CD4-positive, alpha-beta T cell treated with Interleukin-21 for 1 hour (primary cell): Measurements from ENCODE around the gene ZSWIM6.

Experiments used
- DNase-seq: peaks from one replicate; pipeline ENCODE4 v3.0.0-alpha.2; 2020

The ZSWIM6 gene

DNA sequence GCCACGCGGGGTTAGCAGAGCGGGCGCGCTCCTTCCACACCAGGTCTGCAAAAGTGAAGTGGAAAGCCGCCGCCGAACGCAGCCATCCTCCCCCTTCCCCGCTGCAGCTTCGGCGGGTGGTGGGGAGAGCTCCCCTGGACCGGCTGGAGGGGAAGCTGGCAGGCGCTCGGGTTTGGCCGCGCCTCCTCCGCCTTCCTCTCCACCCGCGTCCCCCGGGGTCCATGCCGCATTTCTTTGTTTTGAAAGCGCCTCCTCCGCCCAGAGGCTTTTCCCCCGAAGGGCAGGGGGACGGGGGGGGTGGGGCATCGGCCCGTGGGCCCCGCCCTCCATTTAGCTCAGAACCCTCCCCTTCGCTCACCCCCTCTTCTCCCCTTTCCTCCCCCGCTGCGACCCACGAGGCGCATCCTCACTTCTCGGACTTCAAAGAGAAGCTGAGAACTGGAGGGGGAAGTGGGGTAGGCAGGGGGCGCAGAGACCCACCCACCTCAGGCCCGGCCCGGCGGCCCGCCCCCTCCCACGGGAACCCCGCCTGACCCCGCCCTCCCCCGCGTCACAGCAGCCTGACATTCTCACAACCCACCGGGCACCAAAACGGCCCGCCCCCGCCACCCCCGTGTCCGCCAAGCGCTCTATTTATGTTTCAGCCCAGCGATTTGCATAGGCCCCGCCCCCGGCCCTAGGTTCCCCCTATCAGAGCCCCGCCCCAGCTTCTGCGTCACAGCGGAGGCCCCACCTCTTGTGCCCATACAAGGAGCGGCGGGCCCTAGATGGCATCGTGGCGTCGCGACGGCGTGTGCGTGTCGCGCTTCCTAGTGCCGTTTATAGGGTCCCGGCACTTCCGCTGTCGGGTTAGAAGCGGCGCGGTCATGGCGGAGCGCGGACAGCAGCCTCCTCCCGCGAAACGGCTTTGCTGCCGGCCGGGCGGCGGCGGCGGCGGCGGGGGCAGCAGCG lies at the start of gene ZSWIM6:
Gene ZSWIM6, plus strand, starts transcription at position 852 of the 951 bp plus-strand sequence. Its CDS starts 15 bp downstream, at position 867.
- DNase-seq: peak; percentile 99

DNA sequence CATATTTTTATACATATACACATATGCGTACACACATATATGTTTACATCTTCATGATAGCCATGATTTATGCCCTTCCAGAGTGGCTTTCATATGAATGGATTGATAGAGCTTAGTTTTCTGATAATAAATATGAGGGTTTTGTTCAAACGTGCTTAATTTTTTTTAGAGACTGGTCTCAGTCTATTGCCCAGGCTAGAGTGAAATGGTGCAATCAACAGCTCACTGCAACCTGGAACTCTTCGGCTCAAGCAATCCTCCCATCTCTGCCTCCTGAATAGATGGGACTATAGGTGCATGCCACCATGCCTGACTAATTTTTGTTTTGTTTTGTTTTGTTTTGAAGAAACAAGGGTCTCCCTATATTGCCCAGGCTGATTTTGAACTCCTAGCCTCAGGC lies 48.6 kb upstream of the ZSWIM6 start:
- no peak for DNase-seq

DNA sequence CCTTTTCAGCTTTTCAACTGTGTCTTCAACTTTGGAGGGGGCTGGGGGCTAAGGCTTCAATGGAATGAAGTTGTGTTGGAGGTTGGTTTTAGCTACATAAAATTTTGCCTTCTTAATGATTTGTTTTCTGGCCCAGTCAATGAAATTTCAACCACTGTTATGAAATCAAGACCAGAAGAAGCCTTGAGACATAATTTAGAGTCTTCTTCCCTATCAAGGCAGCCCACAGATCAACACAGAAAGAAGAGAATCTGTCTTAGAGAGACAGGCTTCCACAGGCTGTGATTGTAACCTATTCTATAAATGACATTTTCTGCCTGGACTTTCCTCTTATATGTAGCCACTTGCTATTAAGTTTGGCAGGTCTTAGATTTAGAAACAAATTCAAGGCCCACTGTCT lies 46.5 kb upstream of the ZSWIM6 start:
- DNase-seq: no peak

DNA sequence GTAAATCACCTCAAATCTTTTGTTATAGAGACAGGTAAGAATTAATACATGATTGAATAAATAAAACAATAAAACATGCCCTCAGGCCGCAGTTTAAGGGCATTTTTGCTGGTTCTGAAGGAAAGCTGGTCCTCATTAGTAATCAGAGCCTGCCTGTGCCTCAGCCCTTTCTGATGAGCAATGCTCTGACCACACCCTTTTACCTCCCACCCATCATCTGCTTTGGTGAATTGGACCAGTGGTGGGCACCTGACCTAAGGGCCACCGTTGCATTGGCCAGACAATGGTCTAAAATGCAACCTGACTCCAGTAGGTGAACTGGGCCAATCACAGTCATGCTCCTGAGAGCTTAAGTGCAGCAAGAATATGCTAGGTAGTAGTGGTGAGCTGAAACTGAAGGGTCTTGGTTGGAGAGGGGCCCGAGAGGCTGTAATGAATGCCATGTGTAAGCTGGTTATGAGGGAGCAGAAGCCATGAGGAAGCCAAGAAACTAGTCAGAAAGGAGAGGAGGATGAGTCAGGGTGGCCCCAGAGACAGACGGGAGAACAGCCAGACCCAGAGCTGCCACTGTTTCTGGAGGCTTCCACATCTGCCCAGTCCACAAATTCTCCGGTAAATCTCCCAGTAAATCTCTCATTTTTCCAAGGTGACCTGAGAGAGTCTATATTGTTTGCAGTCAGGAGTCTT lies 45.5 kb upstream of the ZSWIM6 start:
- DNase-seq: no peak

DNA sequence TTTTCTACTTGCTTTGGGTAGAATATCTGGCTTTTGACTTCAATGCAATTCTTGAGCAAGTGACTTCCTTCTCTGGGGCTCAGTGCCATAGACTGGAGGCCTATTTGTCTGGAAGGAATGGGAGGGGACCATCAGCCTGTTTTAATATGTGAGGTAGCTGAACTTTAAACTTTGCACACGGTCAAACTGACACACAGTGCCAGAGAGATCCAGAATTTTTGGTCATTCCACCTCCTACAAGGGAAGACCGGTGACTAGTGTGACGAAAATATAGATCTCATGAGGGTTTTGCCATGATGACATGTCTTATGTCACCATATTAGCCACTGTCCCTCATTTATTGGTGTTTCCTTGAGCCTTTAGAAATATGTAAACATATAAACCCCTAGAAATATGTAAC lies 44.6 kb upstream of the ZSWIM6 start:
- DNase-seq: no peak

DNA sequence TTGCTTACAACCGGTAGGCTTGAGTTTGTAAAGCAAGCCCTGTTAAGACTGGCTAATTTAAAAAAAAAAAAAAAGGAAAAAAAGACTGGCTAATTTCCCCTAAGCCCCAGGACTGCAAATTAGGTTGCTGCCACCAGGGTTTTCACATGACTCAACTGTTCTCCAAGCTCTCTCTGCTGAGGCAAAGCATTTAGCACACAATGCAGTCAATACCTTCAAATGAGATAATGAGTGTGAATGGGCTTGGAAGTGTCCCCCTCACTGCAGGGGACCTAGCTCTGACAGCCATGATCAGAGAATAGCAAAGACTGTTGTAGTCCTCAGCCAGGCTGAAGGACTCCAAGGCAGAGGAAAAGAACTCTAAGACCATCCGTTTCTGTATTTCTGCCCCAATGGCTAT lies 42.8 kb upstream of the ZSWIM6 start:
- DNase-seq: no peak

DNA sequence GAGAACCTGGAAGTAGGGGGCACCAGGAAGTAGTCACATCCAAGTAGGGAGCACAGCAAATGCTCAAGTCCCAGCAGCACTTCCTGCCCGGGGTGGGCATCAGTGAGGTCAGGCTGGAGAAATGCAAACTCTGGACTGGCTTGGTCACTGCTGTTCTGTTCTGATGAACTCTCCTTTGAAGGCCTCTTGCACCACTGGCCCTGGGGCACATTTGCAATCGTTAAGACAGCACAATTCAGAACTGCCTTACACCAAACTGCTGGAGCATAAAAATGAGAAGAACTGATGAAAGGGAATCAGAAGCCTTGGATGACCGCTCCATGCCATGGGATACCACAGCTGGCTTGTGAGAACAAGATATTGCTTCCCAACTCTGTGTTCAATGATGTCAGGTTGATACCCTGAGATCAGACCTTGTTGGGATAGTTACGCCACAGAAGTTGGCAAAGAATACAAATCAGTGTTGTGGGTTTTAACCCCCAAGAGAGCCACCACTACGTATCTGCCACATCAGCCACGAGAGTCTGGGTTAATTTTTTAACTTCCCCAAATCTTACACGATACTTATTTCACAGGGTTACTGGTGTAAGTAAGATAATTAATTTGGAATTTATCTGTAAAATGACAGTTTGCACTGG lies 42.3 kb upstream of the ZSWIM6 start:
- no peak for DNase-seq

DNA sequence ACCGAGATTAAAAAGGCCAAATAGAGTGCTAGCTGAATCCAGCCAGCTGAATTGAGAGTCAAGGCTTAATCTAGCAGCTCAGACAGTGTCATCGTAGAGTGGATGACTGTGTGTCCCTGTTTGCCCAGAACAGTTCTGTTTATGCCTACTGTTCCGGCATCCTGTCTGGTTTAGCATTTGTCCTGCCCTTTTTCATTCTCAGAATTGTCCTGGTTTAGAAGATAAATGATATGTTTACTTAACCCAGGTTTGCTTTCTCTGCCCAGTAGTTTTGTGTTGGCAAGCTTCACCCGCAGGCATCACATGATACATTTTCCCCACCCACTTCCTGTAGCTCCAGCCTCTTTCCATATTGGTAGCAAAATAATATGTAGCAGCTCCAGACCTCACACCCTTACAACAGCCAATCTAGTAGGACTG lies 41.3 kb upstream of the ZSWIM6 start:
- no peak for DNase-seq

DNA sequence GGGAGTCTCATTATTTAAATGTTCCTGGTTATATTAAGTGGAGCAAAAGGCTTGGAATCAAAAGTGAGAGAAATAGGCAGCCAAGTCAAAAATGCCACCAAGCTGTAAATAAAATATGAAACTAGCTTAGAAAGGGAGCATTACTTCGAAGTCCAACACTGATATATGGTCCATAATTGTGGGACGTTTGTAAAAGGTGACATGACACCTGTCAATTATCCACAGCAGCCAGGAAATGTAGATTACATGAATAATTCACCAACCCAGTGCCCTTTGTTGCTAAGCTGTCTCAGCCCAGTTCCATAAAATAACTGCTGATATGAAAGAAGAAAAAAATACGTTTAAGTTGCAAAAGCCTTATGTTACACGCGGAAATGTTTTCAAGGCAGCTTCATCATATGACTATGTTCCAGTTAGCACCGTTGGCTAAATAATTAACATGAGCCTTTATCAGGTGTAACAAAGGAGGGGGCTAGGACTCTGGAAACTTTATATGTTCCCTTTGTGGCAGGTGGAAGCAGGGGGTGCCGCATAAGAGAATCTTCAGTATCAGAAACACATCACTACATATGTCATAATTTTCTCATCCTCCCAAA lies 39.9 kb upstream of the ZSWIM6 start:
- no peak for DNase-seq

DNA sequence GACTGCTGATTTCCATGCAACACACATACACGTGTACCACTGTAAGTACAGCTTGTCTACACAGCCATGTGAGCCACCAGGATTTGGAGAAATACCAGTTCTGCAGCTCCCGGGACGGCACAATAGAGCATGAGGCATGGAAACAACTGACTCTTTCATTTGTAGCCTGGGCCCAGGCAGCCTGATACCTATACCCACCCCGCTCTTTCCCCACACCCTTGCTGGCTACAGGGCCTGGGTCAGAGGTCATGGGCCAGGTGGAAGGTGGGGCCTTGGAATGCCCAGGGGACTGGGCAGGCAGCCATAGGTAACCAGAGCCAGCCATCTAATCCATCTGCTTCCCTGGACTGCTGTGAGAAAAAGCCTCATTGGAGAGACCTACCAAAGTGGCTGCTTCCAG lies 39.0 kb upstream of the ZSWIM6 start:
- DNase-seq: no peak

DNA sequence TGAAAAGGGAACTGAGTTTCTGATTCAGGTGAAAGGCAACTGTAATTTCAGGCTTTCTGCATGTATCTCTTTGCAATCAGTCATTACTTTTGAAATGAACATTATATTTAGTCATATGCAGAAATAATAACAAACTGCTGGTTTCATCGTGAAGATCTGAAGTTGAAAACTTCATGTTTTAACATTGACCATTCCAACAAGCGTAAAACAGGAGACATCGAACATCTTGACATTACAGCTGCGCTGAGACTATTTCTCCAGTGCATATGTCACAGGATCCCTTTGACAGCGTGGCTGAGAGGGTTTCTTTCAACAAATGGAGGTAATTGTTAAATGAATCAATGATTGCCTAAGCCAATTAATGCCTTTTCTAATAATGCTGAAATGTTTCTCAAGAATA lies 38.2 kb upstream of the ZSWIM6 start:
- no peak for DNase-seq

DNA sequence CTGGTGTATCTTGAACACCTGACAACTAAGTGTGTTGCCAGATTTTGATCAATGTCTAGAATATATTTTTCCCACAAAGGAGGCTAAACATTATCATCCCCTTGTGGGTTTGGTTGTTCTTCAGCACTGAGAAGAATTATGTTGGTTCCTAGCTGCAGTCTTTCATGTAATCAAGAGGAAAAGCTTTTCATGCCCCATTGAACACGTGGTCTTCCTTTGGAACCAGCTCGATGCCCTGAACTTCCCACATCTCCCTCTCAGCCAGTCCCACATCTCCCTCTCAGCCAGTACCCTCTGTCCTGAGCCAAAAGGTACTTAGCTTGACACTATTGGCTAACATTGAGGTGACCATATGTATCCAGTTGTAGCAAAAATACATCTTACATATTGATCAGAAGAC lies 36.7 kb upstream of the ZSWIM6 start:
- no peak for DNase-seq

DNA sequence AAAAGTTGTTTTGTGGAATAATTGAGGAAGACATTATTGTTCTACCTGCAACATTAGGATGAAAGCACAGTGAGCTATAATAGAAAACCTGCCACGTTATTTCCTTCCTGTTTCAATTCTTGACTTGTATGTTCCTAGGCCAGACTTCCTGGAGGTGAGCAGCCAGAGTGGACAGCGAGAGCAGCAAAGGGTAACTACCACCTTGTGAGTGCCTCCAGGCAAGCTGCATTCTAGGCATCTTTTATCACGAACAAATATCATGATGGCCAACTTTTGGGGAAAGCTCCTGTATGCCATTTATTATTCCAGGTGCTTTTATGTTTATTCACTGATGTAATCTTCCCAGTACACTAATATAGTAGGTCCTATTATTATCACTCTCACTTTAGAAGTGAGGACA lies 34.0 kb upstream of the ZSWIM6 start:
- no peak for DNase-seq

DNA sequence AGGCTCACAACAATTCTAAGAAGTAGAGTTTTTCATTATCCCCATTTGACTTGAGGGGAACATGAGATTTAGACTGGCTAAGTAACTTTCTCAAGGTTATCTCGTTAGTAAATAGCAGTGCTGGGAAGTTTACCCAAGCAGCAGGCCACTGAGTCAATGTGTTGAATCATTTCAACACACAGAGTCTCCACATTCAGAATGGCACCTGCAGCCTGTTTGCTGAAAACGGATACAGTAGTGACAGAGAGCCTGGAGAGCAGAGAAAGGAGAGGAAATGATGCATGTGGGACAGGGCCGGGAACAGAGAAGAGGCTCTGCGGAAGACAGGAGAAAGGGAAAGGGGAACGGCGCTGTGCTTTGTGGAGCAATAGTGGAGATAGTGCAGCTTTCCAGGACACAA lies 33.5 kb upstream of the ZSWIM6 start:
- DNase-seq: no peak

DNA sequence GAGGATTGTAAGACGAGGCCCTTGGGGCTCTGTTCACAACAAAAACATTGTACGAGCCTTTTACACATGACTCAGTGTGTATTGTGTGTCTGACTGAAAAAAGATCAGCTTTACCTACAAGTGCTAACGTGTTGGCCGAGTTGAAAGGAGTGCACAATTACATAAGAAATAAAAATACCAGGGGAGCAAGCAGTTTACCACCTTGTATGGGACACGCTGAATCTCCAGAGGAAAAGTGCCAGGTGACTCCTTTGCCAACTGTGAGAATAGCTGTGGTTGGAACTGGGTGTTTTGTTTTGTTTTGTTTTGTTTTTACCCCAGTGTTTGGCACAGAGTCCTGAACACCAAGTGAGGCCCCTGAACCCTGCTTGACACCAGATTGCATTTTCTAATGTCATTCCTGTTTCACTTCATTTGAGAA lies 32.8 kb upstream of the ZSWIM6 start:
- no peak for DNase-seq

DNA sequence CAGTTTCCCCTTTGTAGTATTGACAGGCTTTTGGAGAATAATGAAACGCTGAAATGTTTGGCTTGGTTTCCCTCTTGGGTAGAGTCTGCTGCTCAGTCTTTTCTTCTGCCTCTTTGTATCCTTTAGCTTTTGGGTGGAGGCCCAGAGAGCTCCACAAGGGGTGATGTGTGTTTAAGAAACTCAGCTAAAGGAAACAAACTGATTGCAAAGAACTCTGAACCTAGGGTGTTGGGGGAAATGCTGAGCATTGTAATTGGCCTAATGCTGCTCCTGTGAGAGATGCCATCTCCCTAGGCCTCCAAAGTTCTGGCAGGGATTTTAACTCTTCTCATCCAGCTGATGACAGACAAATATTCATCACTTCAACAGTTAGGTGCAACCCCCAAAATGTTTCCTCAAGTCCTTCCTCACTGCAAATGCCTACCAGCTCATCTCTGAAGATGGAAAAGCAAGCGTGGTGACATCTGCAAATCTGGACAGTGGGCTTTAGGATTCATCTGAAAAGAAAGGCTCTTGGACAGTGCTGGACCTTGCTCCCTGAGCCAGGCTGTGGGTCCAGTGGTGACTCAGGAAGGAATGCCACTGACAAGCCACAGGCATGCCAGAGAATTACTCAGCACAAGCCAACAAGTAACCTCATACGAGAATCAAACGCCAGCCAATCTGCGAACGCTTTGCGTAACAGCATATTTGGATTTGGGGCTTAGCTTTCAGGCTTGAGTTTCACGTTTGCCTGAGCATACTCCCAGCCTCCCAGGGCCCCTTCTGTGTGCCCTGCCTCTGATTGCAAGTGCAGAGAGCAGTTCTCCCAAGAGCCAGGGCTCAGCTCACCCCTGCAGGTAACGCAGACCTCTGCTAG lies 30.5 kb upstream of the ZSWIM6 start:
- DNase-seq: no peak

DNA sequence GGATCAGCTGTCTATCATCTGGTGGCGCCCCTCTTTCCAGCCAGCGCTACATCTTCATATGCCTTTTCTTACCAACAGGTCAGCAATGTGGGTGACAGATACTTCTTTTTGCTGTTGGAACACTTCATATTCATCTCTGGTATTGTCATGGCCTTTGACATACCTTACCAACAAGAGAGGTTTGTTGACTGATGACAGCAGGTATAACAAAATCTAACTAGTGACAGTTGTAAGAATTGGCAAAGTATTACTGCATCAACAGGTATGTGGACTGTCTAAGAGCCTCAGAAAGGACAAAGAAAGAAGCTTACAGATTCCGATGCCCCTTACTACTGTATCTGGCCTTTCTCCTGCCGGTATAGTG lies 29.9 kb upstream of the ZSWIM6 start:
- DNase-seq: no peak

DNA sequence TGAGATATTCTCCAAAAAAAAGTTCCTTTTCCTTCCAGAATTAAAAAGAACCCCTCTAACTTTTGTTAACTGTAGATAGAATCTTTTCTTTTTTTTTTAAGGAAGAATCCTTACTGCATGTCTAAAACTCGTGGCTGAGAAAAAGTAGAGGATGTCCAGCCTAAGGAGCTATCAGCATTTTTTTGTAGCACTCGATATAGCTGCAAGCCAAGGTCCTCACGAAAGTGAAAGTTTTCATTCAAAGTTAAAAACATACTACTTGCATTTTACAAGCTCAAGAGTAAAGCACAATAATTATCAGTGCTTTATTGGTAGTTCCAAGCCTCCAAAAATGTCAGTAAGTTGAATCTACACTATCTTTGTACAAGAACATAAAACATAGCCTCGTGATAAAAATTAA lies 28.7 kb upstream of the ZSWIM6 start:
- no peak for DNase-seq

DNA sequence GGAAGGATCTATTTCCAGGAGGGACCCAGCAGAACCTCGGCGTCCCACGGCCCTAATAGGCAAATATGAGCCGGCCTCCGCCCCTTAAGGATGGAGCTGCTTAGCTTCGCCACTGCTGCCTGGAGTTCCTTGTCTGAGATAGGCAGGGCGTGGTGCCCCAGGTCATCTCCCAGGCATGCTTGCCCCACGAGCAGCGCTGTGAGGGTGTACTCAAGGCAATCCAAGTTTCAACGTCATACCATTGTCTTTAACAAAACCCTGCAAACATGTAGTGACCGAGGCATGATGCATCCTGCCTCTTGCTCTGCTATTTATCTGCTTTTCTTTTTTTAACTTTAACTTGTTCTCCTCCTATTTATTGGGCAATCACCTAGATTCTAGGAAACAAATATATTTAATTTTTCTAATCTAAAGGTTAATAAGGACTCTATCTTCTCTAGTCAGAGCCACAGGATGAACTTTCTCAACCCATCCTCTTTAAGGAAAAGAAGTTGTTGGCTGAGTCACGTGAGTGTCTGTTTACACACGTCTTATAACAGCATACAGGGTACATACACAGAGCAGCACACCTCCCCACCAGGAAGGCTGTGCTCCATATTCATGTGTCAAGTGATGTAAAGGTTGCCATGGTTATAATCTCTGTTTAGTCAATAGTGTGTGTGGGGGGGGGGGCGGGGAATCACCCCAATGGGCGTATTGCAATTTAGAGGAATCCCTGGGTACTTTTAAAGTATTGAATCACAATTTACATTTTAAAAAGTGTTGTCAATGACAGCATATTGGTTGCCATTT lies 27.3 kb upstream of the ZSWIM6 start:
- DNase-seq: no peak

DNA sequence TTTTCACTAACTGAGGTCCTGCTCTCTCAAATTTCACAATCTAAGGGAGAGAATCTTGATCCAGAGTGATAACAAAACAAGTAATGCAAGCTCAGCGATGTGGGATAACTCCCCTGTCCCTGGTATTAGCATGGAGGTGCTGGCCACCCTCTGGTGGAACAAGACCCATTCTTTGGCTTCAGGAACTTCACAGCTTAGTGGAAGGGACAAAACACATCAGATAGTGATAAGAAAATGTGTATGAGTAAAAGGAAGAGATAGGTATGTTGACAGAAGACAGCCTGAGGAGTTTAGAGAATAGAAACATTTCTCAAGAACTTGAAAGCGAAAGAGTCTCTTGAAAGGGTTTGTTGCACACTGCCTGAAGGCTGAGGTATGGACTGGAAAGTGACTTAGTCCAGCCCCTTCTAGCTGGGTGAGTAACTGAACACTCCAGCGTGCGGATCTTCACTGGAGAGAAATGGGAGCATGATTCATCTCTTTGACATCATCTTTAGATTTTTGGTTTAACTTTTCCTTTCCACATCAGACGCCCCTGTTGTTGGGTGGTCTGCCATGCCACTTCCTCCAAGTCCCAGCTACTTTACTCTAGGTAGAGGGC lies 25.4 kb upstream of the ZSWIM6 start:
- DNase-seq: no peak

DNA sequence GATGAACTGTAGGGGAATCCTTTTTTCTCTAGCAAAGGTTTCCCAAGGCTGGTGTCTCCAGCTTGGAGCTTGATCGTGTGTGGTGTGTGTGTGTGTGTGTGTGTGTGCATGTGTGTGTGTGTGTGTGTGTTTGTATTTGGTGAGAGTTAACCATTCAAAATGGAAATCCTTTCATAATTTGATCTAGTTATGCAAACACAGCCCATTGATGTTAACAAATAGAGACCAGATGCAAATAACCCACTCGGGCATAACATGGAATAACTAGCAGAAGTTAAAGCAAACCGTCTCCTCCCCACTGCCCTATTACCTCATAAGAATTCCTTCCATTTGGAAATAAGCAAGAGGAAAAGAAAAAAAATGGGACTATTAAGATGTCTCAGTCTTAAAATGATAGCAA lies 24.9 kb upstream of the ZSWIM6 start:
- DNase-seq: no peak
